Ovary (tissue), 3 donors: ENCODE measurements around the gene PLET1.

Experiments used
- EP300 ChIP-seq: sonication (generic); formaldehyde crosslinking; IDR thresholded peaks from one replicate; pipeline ENCODE4 v1.6.1; 2017; ENCODE audit warnings: antibody characterized with exemption
- POLR2A ChIP-seq: fragments of 450-650 bp; IDR thresholded peaks from one replicate; pipeline ENCODE4 v1.6.1; 2017; ENCODE audit warnings: antibody characterized with exemption, mild to moderate bottlenecking, moderate library complexity
- TF ChIP-seq, protein P1 (sequence below), 3 donors: fragments of 450-650 bp in 2 of 3; fragments of 200-600 bp in 1 of 3; IDR thresholded peaks; one replicate each; pipeline versions ENCODE4 v1.5.1 to v1.8.0; 2016 to 2022; ENCODE audit warnings: antibody characterized with exemption in 3 of 3, mild to moderate bottlenecking in 1 of 3
- donor health status: DM: no; HTN: no; CAD: no.

GRCh38 chr11:112292188-112292587 lies 31.5 kb upstream of the PLET1 start:
- no peak for TF ChIP-seq POLR2A
- TF ChIP-seq, protein P1, sequence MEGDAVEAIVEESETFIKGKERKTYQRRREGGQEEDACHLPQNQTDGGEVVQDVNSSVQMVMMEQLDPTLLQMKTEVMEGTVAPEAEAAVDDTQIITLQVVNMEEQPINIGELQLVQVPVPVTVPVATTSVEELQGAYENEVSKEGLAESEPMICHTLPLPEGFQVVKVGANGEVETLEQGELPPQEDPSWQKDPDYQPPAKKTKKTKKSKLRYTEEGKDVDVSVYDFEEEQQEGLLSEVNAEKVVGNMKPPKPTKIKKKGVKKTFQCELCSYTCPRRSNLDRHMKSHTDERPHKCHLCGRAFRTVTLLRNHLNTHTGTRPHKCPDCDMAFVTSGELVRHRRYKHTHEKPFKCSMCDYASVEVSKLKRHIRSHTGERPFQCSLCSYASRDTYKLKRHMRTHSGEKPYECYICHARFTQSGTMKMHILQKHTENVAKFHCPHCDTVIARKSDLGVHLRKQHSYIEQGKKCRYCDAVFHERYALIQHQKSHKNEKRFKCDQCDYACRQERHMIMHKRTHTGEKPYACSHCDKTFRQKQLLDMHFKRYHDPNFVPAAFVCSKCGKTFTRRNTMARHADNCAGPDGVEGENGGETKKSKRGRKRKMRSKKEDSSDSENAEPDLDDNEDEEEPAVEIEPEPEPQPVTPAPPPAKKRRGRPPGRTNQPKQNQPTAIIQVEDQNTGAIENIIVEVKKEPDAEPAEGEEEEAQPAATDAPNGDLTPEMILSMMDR (IDR thresholded peaks at IDR 0.05), result no peak
- TF ChIP-seq EP300, result no peak
